ENCODE results near the gene SRC.
A peak's percentile ranks its signal among the peaks of the same experiment; 100 is the strongest.

SRC gene

DNA sequence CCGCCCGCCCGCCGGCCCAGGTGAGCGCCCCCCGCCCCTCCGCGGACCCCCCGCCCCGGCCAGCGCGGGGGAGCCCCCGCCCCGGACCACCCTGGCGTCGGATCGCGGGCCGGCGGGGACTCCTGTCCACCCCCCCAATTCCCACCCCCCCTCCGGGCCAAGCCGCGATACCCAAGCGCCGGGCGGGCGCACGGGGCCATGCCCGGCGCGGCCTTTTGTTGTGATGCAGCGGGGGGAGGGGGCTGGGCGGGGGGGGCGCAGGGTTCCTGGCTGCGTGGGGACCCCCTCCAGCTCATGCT is 245 bp downstream of the SRC start:
- H3K36me3 ChIP-seq (ENCODE audit: insufficient read depth, low read length): no peaks in the 10 kb centered on the region
- no peaks in the 10 kb centered on the region for H4K20me1 ChIP-seq (ENCODE audit: insufficient read depth, low read length)
- H3K4me1 ChIP-seq (ENCODE audit: insufficient read depth, low read length, severe bottlenecking): no peaks in the 10 kb centered on the region
- peak overlapping the region; percentile 45 for H3K4me3 ChIP-seq (ENCODE audit: low read depth, low read length, poor library complexity, severe bottlenecking)
- H3K9ac ChIP-seq (ENCODE audit: low read length): no peak overlapping the region
- H3F3A ChIP-seq (ENCODE audit: insufficient read depth, low read length): no peaks in the 10 kb centered on the region
- no peak overlapping the region for H2AFZ ChIP-seq (ENCODE audit: low read length)
- TF ChIP-seq EZH2 (IDR thresholded peaks at IDR 0.05; ENCODE audit: borderline replicate concordance, low read length): no peak
- TF ChIP-seq, protein P1, sequence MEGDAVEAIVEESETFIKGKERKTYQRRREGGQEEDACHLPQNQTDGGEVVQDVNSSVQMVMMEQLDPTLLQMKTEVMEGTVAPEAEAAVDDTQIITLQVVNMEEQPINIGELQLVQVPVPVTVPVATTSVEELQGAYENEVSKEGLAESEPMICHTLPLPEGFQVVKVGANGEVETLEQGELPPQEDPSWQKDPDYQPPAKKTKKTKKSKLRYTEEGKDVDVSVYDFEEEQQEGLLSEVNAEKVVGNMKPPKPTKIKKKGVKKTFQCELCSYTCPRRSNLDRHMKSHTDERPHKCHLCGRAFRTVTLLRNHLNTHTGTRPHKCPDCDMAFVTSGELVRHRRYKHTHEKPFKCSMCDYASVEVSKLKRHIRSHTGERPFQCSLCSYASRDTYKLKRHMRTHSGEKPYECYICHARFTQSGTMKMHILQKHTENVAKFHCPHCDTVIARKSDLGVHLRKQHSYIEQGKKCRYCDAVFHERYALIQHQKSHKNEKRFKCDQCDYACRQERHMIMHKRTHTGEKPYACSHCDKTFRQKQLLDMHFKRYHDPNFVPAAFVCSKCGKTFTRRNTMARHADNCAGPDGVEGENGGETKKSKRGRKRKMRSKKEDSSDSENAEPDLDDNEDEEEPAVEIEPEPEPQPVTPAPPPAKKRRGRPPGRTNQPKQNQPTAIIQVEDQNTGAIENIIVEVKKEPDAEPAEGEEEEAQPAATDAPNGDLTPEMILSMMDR (IDR thresholded peaks at IDR 0.05; ENCODE audit: low read length): no peak
- H3K4me2 ChIP-seq (ENCODE audit: low read length): peak overlapping the region; percentile 58; the same call in 1 of the 2 replicates
- no peaks in the 10 kb centered on the region for H3K9me3 ChIP-seq (ENCODE audit: low read length)
- H3K27me3 ChIP-seq (ENCODE audit: insufficient read depth, low read length): peaks cover 8% of the 10 kb centered on the region; the same call in 1 of the 2 replicates
- H3K27ac ChIP-seq (ENCODE audit: low read depth, low read length, poor library complexity, severe bottlenecking): no peak overlapping the region
- H3K79me2 ChIP-seq (ENCODE audit: insufficient read depth, low read length): no peaks in the 10 kb centered on the region
- no peaks in the 10 kb centered on the region for H3K9me2 ChIP-seq (ENCODE audit: low read depth, low read length)

DNA sequence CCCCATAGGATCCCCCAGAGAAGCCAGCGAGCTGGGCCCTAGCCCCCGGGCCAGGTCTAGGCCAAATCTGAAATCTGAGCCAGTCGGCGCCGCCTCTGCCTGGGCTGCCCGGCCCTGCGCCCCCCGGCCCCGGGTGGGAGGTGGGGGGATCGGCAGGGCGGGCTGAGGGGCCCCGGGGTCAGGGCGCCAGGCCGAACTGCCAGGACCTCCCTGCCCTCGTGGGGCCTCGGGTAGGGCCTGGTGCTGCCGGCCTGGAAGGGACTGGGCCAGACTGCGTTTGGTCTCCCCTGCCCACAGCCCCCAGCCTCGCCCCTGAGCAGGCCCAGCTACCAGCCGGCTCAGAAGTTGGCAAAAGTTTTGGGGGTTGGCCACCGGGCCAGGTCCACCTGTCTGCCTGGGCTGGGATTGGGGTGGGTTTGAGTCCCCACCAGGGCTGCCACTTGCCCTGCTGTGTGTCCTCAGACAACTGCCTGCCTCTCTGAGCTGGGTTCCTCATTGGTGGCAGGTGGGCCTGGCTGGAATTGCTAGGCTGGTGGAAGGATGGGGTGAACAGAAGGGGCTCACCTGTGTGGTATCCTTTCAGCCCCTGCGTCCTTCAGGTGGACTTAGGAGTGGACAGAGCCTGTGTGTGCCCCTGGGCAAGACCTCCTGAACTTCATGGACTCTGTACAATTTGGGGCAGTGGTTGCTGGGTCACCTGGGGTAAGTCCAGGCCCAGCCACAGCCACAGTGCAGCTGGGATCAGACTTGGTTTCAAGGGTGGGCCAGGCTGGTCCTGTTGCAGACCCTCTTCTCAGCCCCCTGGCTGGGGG is 801 bp downstream of the SRC start:
- no peaks in the 10 kb centered on the region for H4K20me1 ChIP-seq (ENCODE audit: insufficient read depth, low read length)
- TF ChIP-seq EZH2 (IDR thresholded peaks at IDR 0.05; ENCODE audit: borderline replicate concordance, low read length): no peak
- TF ChIP-seq, protein P1 (IDR thresholded peaks at IDR 0.05; ENCODE audit: low read length): no peak
- peaks cover 8% of the 10 kb centered on the region; the same call in 1 of the 2 replicates for H3K27me3 ChIP-seq (ENCODE audit: insufficient read depth, low read length)
- H3K4me1 ChIP-seq (ENCODE audit: insufficient read depth, low read length, severe bottlenecking): no peaks in the 10 kb centered on the region
- no peaks in the 10 kb centered on the region for H3K36me3 ChIP-seq (ENCODE audit: insufficient read depth, low read length)
- H3K4me2 ChIP-seq (ENCODE audit: low read length): no peak overlapping the region
- H3K9me3 ChIP-seq (ENCODE audit: low read length): no peaks in the 10 kb centered on the region
- H3K9ac ChIP-seq (ENCODE audit: low read length): no peak overlapping the region
- H3K27ac ChIP-seq (ENCODE audit: low read depth, low read length, poor library complexity, severe bottlenecking): no peak overlapping the region
- no peak overlapping the region for H3K4me3 ChIP-seq (ENCODE audit: low read depth, low read length, poor library complexity, severe bottlenecking)
- H2AFZ ChIP-seq (ENCODE audit: low read length): no peak overlapping the region
- no peaks in the 10 kb centered on the region for H3K79me2 ChIP-seq (ENCODE audit: insufficient read depth, low read length)
- H3K9me2 ChIP-seq (ENCODE audit: low read depth, low read length): no peaks in the 10 kb centered on the region
- H3F3A ChIP-seq (ENCODE audit: insufficient read depth, low read length): no peaks in the 10 kb centered on the region

- Histone ChIP-seq H3K79me2 (ENCODE audit: insufficient read depth, low read length) (no peaks in the 10 kb centered on the region), H4K20me1 (ENCODE audit: insufficient read depth, low read length) (no peaks in the 10 kb centered on the region), H2AFZ (ENCODE audit: low read length) (no peak overlapping the region), H3K4me2 (ENCODE audit: low read length) (no peak overlapping the region), H3K9me3 (ENCODE audit: low read length) (no peaks in the 10 kb centered on the region), H3K9ac (ENCODE audit: low read length) (no peak overlapping the region), H3K27ac (ENCODE audit: low read depth, low read length, poor library complexity, severe bottlenecking) (no peak overlapping the region), H3K27me3 (ENCODE audit: insufficient read depth, low read length) (peaks cover 8% of the 10 kb centered on the region; the same call in 1 of the 2 replicates), H3F3A (ENCODE audit: insufficient read depth, low read length) (no peaks in the 10 kb centered on the region), H3K9me2 (ENCODE audit: low read depth, low read length) (no peaks in the 10 kb centered on the region), H3K4me1 (ENCODE audit: insufficient read depth, low read length, severe bottlenecking) (no peaks in the 10 kb centered on the region), H3K4me3 (ENCODE audit: low read depth, low read length, poor library complexity, severe bottlenecking) (no peak overlapping the region), H3K36me3 (ENCODE audit: insufficient read depth, low read length) (no peaks in the 10 kb centered on the region)
- no peak for TF ChIP-seq EZH2 (IDR thresholded peaks at IDR 0.05; ENCODE audit: borderline replicate concordance, low read length)
- TF ChIP-seq, protein P1 (IDR thresholded peaks at IDR 0.05; ENCODE audit: low read length): no peak
These were observed 1.4 kb downstream of the SRC start for GRCh38 chr20:37347347-37347823.

Data from OCI-LY1 (cell line).